ENCODE measurements around the gene LCORL.

Gene LCORL

DNA sequence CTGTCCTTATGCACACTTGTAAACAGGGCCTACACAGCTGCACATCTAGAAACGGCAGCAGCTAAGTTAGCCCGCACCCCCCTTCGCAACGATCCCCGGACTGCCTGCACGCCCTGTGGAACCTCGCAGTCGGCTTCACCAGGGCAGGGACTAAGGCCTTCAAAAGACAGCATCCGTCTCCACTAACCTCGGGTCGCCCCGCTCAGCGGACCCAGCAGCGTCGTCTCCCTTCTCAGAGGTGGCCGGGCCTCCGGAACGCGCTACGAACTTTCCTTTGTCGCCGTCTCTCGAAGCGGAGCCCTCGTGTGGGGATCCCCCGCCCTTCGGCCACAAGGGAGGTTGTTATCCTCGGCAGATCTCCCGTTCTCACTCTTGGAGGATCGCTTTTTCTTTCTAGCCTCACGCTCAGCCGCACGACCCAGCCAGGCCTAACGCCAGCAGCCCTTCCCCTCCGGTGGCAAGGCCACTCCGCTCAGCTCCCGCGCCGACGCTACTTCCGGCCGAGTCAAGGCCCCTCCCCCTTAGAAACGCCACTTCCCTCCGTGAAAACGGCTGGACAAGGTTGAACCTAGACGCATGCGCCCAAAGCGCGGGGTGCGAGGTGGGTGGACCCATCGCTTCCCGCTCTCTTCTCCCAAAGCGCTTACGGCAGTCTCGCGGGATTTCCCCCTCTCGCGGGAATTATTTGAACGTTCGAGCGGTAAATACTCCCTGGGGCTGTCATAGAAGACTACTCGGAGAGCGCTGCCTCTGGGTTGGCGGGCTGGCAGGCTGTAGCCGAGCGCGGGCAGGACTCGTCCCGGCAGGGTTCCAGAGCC, 211.1 kb downstream of the LCORL start, which contains the start of the genes DCAF16 and NCAPG:
TSS of gene DCAF16 (minus strand) at position 498 of the 818 bp plus-strand sequence. CDS start 6,616 bp downstream, outside the sequence.
TSS of gene NCAPG (plus strand) at position 720 of the 818 bp plus-strand sequence. CDS start 99 bp downstream, outside the sequence.
- ChIA-PET CTCF (interaction anchor here (1.3 to 7.6 kb wide), 6 partner anchors 9 to 263 kb away, joined by 4 to 123 read pairs (median 5); no protein-coding TSS in a partner anchor), POLR2A (interaction anchor here (0.9 to 1.0 kb wide), 3 partner anchors 12 to 261 kb away, joined by 3 to 5 read pairs (median 4); no protein-coding TSS in a partner anchor)
- TF ChIP-seq, protein P1, sequence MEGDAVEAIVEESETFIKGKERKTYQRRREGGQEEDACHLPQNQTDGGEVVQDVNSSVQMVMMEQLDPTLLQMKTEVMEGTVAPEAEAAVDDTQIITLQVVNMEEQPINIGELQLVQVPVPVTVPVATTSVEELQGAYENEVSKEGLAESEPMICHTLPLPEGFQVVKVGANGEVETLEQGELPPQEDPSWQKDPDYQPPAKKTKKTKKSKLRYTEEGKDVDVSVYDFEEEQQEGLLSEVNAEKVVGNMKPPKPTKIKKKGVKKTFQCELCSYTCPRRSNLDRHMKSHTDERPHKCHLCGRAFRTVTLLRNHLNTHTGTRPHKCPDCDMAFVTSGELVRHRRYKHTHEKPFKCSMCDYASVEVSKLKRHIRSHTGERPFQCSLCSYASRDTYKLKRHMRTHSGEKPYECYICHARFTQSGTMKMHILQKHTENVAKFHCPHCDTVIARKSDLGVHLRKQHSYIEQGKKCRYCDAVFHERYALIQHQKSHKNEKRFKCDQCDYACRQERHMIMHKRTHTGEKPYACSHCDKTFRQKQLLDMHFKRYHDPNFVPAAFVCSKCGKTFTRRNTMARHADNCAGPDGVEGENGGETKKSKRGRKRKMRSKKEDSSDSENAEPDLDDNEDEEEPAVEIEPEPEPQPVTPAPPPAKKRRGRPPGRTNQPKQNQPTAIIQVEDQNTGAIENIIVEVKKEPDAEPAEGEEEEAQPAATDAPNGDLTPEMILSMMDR (IDR thresholded peaks at IDR 0.05; ENCODE audit: insufficient read depth, low read length, missing control alignments): no peak

GRCh38 chr4:17809667-17810066, 211.9 kb downstream of the LCORL start:
- POLR2A ChIA-PET: interaction anchor here (0.9 kb wide), 1 partner anchor 261 kb away, joined by 5 read pairs; no protein-coding TSS in a partner anchor
- TF ChIP-seq, protein P1 (IDR thresholded peaks at IDR 0.05; ENCODE audit: insufficient read depth, low read length, missing control alignments): no peak
- peak overlapping the region; percentile 87 for H3K4me3 ChIP-seq (ENCODE audit: low read depth, low read length)
- no peak for DNase-seq (ENCODE audit: low read depth, low spot score)
- CTCF ChIA-PET: interaction anchor here (0.6 to 7.6 kb wide), 10 partner anchors 7 to 262 kb away, joined by 3 to 123 read pairs (median 5); partner anchors contain the start of gene MED28

More for the DNA sequence above, 211.1 kb downstream of the LCORL start, which contains the start of the genes DCAF16 and NCAPG:
- peak within 1 kb of the TSS; percentile 87 for H3K4me3 ChIP-seq (ENCODE audit: low read depth, low read length)
- DNase-seq (ENCODE audit: low read depth, low spot score): peak; percentile 93

DNA sequence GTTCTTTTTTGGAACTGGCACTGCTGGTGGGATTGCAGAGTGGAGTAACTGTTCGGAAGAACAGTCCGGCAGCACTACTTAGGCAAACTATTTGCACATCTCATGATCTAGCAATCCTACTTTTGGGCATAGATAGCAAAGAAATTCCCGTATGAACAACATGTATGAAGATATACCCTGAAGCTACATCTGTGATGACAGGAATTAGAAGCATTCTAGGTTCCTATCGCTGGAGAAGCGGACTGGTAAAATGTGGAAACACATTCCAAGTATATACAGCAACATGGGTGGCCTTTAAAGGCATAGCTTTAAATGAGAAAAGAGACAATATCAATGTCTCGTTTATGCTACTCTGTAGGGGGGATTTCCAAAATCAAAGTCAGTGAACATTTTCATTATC, 214.1 kb downstream of the LCORL start:
- H3K4me3 ChIP-seq (ENCODE audit: low read depth, low read length): peak overlapping the region; percentile 35
- DNase-seq (ENCODE audit: low read depth, low spot score): no peak
- TF ChIP-seq, protein P1 (IDR thresholded peaks at IDR 0.05; ENCODE audit: insufficient read depth, low read length, missing control alignments): no peak
- CTCF ChIA-PET: interaction anchor here (1.0 to 7.6 kb wide), 18 partner anchors 10 to 788 kb away, joined by 3 to 123 read pairs (median 6); partner anchors contain the start of genes FAM184B and MED28
- POLR2A ChIA-PET: interaction anchor here (0.6 to 0.9 kb wide), 2 partner anchors 10 to 193 kb away, joined by 3 read pairs; partner anchors contain the start of gene MED28

DNA sequence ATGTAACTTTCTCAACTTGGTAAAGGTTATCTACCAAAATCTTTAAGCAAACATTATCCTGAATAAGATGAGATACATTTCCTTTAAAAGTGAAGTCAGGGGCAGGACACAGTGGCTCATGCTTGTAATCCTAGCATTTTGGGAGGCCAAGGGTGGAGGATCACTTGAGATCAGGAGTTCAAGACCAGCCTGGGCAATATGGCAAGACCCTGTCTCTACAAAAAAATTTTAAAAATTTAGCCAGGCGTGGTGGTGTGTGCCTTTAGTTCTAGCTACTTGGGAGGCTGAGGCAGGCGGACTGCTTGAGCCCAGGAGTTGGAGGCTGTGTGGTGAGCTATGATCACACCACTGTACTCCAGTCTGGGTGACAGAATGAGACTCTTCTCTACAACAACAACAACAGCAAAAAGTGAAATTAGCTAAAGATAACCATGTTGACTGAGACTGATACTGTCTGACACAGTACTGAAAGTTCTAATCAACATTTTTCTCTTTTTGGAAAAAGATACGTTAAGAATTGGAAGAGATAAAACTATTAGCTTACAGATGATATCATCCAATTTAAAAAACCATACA, 215.9 kb downstream of the LCORL start:
- TF ChIP-seq, protein P1 (IDR thresholded peaks at IDR 0.05; ENCODE audit: insufficient read depth, low read length, missing control alignments): no peak
- H3K4me3 ChIP-seq (ENCODE audit: low read depth, low read length): no peak overlapping the region
- DNase-seq (ENCODE audit: low read depth, low spot score): no peak
- ChIA-PET POLR2A (no interaction called here), CTCF (interaction anchor here (1.3 to 7.6 kb wide), 4 partner anchors 9 to 258 kb away, joined by 4 to 123 read pairs (median 45); no protein-coding TSS in a partner anchor)

GRCh38 chr4:17797808-17798207, 223.7 kb downstream of the LCORL start:
- H3K4me3 ChIP-seq (ENCODE audit: low read depth, low read length): no peak overlapping the region
- TF ChIP-seq, protein P1 (IDR thresholded peaks at IDR 0.05; ENCODE audit: insufficient read depth, low read length, missing control alignments): no peak
- CTCF ChIA-PET: interaction anchor here (8.0 kb wide), 1 partner anchor 9 kb away, joined by 76 read pairs; no protein-coding TSS in a partner anchor
- POLR2A ChIA-PET: interaction anchor here (1.1 kb wide), 1 partner anchor 10 kb away, joined by 3 read pairs; no protein-coding TSS in a partner anchor
- DNase-seq (ENCODE audit: low read depth, low spot score): no peak

Measured in AG04449 (cell line).